GM20000 (cell line): ENCODE results near the gene ARHGAP21.

ENCODE experiments used
- DNase-seq: peaks from one replicate; pipeline ENCODE4 v3.0.0; 2012; ENCODE audit warnings: low spot score
- TF ChIP-seq, protein P1 (sequence below): IDR thresholded peaks from 2 replicates; pipeline ENCODE4 v1.5.1; 2012; ENCODE audit warnings: mild to moderate bottlenecking, control low read depth; ENCODE audit errors: extremely low read depth, missing control alignments

The ARHGAP21 gene

DNA sequence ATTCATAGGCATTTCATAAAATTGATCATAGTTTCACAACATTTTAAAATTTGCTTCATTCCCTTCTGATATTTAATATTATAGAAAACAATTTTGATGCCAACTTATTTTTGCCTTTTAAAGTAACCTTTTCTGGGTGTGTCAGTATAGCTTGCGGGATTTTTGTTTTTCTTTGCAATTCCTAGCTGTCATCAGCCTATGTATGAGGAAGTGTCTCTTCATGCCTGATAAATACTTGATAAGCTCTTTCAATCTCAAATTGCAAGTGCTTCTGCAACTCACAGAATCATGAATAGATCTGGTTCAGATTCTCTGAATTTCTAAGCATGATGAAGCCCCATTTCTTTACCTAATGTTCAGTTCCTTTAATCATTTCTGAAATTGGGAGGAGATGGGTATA, 28.0 kb upstream of the ARHGAP21 start:
- DNase-seq, result no peak
- TF ChIP-seq, protein P1, sequence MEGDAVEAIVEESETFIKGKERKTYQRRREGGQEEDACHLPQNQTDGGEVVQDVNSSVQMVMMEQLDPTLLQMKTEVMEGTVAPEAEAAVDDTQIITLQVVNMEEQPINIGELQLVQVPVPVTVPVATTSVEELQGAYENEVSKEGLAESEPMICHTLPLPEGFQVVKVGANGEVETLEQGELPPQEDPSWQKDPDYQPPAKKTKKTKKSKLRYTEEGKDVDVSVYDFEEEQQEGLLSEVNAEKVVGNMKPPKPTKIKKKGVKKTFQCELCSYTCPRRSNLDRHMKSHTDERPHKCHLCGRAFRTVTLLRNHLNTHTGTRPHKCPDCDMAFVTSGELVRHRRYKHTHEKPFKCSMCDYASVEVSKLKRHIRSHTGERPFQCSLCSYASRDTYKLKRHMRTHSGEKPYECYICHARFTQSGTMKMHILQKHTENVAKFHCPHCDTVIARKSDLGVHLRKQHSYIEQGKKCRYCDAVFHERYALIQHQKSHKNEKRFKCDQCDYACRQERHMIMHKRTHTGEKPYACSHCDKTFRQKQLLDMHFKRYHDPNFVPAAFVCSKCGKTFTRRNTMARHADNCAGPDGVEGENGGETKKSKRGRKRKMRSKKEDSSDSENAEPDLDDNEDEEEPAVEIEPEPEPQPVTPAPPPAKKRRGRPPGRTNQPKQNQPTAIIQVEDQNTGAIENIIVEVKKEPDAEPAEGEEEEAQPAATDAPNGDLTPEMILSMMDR, result no peak

DNA sequence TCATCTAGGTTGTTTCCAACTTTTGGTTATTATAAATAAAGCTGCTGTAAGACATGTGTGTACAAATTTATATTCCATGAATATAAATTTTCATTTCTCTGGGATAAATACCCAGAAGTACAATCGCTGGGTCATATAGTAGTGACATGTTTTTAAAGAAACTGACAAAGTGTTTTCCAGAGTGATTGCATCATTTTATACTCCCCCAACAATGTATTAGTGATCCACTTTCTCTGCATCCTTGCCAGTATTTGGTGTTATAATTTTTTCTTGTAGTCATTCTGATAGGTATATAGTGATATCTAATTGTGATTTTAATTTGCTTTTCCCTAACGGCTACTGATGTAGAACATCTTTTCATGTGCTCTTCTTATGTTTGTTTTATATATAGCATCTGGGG, 27.0 kb upstream of the ARHGAP21 start:
- TF ChIP-seq, protein P1, result no peak
- no peak for DNase-seq

DNA sequence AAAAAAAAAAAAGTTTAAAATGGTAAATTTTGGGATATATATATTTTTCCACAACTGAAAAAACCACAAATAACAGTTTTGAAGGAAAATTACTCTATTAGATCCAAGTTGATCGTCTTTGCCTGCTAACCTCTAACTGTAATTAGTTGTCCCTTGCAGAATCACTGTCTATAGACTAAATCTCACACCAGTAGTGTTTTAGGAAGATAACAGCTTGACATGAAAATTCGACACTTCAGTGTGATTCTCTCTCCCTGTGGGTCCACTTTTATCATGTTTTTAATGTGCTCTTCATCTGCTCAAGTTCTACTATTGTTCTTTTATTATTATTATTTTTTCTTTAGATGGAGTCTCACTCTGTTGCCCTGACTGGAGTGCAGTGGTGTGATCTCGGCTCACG, 24.5 kb upstream of the ARHGAP21 start:
- no peak for DNase-seq

DNA sequence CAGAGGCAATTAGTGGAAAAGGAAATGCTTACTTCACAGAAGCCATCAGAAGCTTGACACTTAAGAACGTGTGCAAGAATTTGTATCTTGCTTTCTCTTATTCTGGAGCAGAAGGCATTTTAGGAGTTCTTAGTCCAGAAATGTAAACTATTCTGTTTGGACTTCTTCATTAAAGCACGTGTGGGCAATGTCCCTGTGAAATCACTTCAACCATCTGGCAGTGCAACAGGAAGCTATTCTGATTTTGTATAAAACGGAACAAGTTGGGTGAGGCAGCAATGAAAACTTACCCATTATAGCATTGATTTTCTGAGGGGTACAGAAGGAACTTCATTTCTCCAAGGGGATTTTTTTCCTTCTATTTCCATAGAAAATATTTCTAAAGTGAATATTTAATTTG, 21.3 kb upstream of the ARHGAP21 start:
- TF ChIP-seq, protein P1, result no peak
- DNase-seq, result no peak

More for the DNA sequence above, 24.5 kb upstream of the ARHGAP21 start:
- TF ChIP-seq, protein P1, result no peak

DNA sequence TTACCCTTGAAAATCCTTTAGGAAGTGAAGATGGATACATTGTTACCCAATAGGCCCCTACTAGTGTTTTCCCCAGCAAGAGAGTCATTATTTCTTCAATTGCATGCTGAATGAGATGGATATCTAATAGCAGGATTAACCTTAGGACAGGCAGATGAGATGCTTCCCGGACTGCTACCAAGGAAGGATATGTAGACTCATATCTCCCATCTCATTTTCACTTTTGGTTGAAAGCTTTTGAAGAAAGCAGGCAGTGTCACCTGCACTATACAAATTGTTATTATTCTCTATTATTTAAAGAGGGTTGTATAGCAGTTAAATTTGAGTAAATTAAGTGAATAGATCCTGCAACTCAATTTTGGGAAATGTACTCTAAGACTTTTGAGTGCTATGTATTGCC, 17.0 kb upstream of the ARHGAP21 start:
- no peak for DNase-seq
- TF ChIP-seq, protein P1, result no peak

DNA sequence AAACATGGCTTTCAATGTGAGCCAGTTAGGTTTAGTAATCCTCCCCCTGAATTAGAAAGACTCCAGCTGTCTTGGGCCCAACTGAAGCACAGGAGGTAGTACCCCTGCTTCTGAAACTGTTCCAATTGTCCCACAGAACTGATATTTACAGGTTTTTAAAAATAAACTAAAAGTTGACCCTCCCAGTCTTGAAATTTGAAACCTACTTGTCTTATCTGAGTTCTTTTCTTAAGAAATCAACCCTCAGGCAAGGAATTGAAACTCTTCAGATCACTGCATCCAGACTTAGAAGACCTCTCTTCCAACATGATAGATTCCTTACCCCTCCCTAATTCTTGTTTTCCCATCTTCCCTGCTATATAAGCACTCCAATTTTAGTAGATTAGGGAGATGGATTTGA, 13.3 kb upstream of the ARHGAP21 start:
- DNase-seq, result no peak
- TF ChIP-seq, protein P1, result no peak

DNA sequence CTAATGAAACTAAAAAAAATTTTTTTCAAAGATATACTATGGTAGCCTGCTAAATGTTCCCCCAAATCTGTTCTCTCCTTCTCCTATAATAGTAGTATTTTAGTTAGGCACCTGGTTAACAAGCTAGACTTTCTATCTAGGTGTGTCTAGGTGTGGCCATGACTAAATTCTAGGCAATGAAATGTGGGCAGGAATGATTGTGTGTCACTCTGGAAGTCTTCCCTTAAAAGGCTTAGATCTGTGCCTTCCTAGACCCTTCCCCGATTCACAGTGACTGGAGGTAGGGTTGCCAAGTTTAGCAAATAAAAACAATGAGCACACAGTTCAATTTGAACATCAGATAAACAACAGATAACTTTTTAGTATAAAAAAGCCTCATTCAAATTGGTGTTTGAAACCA, 8.3 kb upstream of the ARHGAP21 start:
- no peak for DNase-seq

More for the DNA sequence above, 8.3 kb upstream of the ARHGAP21 start:
- TF ChIP-seq, protein P1, result no peak
